B cell (primary cell): ENCODE measurements around the gene SNAPC1. TPM values are rescaled to one million over a fixed set of nuclear protein-coding genes. Genes with fewer than 3 reads are reported as not detected.
A peak's percentile ranks its signal among the peaks of the same experiment; 100 is the strongest.

Experiments
- ATAC-seq: fragments of 200-7000 bp; cut with Tn5 transposase; one replicate; pipeline ENCODE4 v1.10.0; 2021; ENCODE audit warnings: low read depth, mild to moderate bottlenecking, moderate number of reproducible peaks, moderate library complexity
- CTCF ChIA-PET: fragments of 350-600 bp; sonication (Branson Sonifier 250); formaldehyde crosslinking; loops from one replicate; lab custom pipeline; 2021; ENCODE audit warnings: antibody characterized with exemption, inconsistent platforms; lab: Charles Lee
- POLR2A ChIA-PET: fragments of 350-600 bp; sonication (Branson Sonifier 250); formaldehyde crosslinking; loops from one replicate; lab custom pipeline; 2021; ENCODE audit warnings: antibody characterized with exemption; lab: Charles Lee
- DNase-seq: peaks from one replicate; pipeline ENCODE4 v3.0.0; 2013
- H2AFZ ChIP-seq: 2 replicates; pipeline ENCODE4 v1.6.1; 2012; ENCODE audit warnings: mild to moderate bottlenecking, low read depth, low read length; ENCODE audit not compliant: insufficient read depth, poor library complexity, severe bottlenecking
- H3K27ac ChIP-seq, 2 donors: 1 replicate in 1 of 2; 2 replicates in 1 of 2; pipeline ENCODE4 v1.5.1; 2012 to 2013; ENCODE audit warnings: low read length in 2 of 2, mild to moderate bottlenecking in 2 of 2, moderate library complexity in 1 of 2
- H3K27me3 ChIP-seq, 4 experiments: fragments of 200-600 bp in 1 of 4; sonication (generic) in 1 of 4; replicated peaks in 1 of 4; 1 replicate in 2 of 4; 2 replicates in 2 of 4; pipeline versions ENCODE4 v1.6.1 to v1.7.0; 2013 to 2016; ENCODE audit warnings: low read length in 3 of 4, mild to moderate bottlenecking in 2 of 4, mixed read lengths in 1 of 4, moderate library complexity in 1 of 4; ENCODE audit not compliant: insufficient read depth in 4 of 4, control insufficient read depth in 3 of 4; ENCODE audit errors: control extremely low read depth in 1 of 4
- H3K36me3 ChIP-seq, 2 experiments: replicated peaks in 1 of 2; 1 replicate in 1 of 2; 2 replicates in 1 of 2; pipeline versions ENCODE4 v1.6.1 to v1.7.1; 2013; ENCODE audit warnings: low read length in 1 of 2; ENCODE audit not compliant: insufficient read depth in 2 of 2, control insufficient read depth in 1 of 2; ENCODE audit errors: control extremely low read depth in 1 of 2, extremely low read depth in 1 of 2
- H3K4me1 ChIP-seq, 2 donors: fragments of 200-600 bp in 1 of 2; sonication (generic) in 1 of 2; 1 replicate in 1 of 2; 2 replicates in 1 of 2; pipeline versions ENCODE4 v1.5.1 to v1.6.1; 2013 to 2017; ENCODE audit warnings: low read length in 2 of 2; ENCODE audit not compliant: control insufficient read depth in 2 of 2, insufficient read depth in 2 of 2
- H3K4me2 ChIP-seq: replicated peaks from 2 replicates; pipeline ENCODE3; 2012; ENCODE audit warnings: mild to moderate bottlenecking, low read depth, low read length; ENCODE audit not compliant: poor library complexity, severe bottlenecking
- H3K4me3 ChIP-seq, 5 experiments: fragments of 200-600 bp in 1 of 5; sonication (generic) in 1 of 5; 1 replicate in 3 of 5; 2 replicates in 2 of 5; pipeline versions ENCODE4 v1.5.1 to v1.7.0; 2011 to 2016; ENCODE audit warnings: low read length in 4 of 5, mild to moderate bottlenecking in 4 of 5, low read depth in 2 of 5, control low read depth in 1 of 5, moderate library complexity in 1 of 5; ENCODE audit not compliant: insufficient read depth in 1 of 5; ENCODE audit errors: control extremely low read depth in 1 of 5, extremely low read depth in 1 of 5
- H3K79me2 ChIP-seq: fragments of 200-600 bp; sonication (generic); one replicate; pipeline ENCODE4 v1.6.0; 2016; ENCODE audit warnings: low read length; ENCODE audit not compliant: control insufficient read depth, insufficient read depth
- H3K9ac ChIP-seq: fragments of 200-600 bp; sonication (generic); 2 replicates; pipeline ENCODE4 v1.6.1; 2017; ENCODE audit warnings: mild to moderate bottlenecking, low read length, moderate library complexity
- H3K9me3 ChIP-seq, 3 donors: one replicate each; pipeline versions ENCODE4 v1.6.1 to v1.7.1; 2013; ENCODE audit warnings: low read length in 2 of 3; ENCODE audit not compliant: control insufficient read depth in 2 of 3, insufficient read depth in 1 of 3; ENCODE audit errors: control extremely low read depth in 1 of 3
- H4K20me1 ChIP-seq: 2 replicates; pipeline ENCODE4 v1.6.0; 2012; ENCODE audit warnings: mild to moderate bottlenecking, low read length; ENCODE audit not compliant: insufficient read depth, control insufficient read depth, poor library complexity, severe bottlenecking
- H3K27ac Mint-ChIP-seq: one replicate; pipeline ENCODE4 v1.8.0; 2021; ENCODE audit warnings: mixed read lengths
- H3K27me3 Mint-ChIP-seq: one replicate; pipeline ENCODE4 v1.8.0; 2021; ENCODE audit warnings: mixed read lengths
- H3K4me1 Mint-ChIP-seq: one replicate; pipeline ENCODE4 v1.8.0; 2021; ENCODE audit warnings: mixed read lengths
- H3K4me3 Mint-ChIP-seq: one replicate; pipeline ENCODE4 v1.8.0; 2021; ENCODE audit warnings: mixed read lengths
- H3K9me3 Mint-ChIP-seq: one replicate; pipeline ENCODE4 v1.8.0; 2022; ENCODE audit warnings: mixed read lengths; ENCODE audit not compliant: insufficient read depth
- EZH2 ChIP-seq: IDR thresholded peaks from 2 replicates; pipeline ENCODE4 v1.6.1; 2012; ENCODE audit warnings: borderline replicate concordance, low read depth, mild to moderate bottlenecking, moderate library complexity, low read length; ENCODE audit not compliant: insufficient read depth, poor library complexity, severe bottlenecking
- WGBS: methylation state at CpG from one replicate; pipeline ENCODE4 v1.1.5; 2013; ENCODE audit warnings: missing lambda C conversion rate; ENCODE audit not compliant: insufficient coverage; 5-methylcytosine and 5-hydroxymethylcytosine counted together
- intact Hi-C: fragments of 100-400 bp; cut with micrococcal nuclease; formaldehyde crosslinking; loops from one replicate; pipeline ENCODE4 v1.10.0; 2022
- polyA plus RNA-seq: library from polyadenylated mRNA; depleted of rRNA; stranded (reverse); fragments of >200 nt; gene quantifications from 2 replicates; pipeline ENCODE4 v1.2.3, GENCODE V29; 2012
- total RNA-seq, 2 donors: library from RNA; stranded (reverse); fragments of 120-200 nt in 1 of 2; gene quantifications; 1 replicate in 1 of 2; 2 replicates in 1 of 2; pipeline versions ENCODE4 v1.2.3 to v1.2.4, GENCODE V29; 2013 to 2022
- TF ChIP-seq, protein P1 (sequence below): fragments of 200-600 bp; IDR thresholded peaks from one replicate; pipeline ENCODE4 v1.8.0; 2022; ENCODE audit warnings: antibody characterized with exemption, mild to moderate bottlenecking

SNAPC1 gene
- total and polyA plus RNA-seq, 2 donors (not counting 1 experiment from before 2014, with no cell fraction given), result 2.6 to 7.1 TPM

DNA sequence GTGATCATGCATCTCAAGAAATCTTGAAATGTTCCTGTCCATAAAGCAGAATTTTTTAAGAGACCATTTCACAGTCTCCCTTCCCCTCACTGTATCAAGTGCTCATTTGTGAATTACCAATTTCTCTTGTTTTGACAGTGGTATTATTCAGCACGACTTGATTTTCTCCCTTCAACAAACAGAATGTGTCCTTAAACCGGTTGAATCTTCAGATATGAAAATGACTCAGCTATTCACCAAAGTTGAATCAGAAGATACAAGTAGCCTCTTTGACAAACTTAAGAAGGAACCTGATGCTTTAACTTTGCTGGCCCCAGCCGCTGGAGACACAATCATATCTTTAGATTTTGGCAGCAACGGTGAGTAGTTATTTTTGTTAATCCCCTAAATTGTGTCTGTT is 25.5 kb upstream of the SNAPC1 start:
- no peak for TF ChIP-seq EZH2
- TF ChIP-seq, protein P1, sequence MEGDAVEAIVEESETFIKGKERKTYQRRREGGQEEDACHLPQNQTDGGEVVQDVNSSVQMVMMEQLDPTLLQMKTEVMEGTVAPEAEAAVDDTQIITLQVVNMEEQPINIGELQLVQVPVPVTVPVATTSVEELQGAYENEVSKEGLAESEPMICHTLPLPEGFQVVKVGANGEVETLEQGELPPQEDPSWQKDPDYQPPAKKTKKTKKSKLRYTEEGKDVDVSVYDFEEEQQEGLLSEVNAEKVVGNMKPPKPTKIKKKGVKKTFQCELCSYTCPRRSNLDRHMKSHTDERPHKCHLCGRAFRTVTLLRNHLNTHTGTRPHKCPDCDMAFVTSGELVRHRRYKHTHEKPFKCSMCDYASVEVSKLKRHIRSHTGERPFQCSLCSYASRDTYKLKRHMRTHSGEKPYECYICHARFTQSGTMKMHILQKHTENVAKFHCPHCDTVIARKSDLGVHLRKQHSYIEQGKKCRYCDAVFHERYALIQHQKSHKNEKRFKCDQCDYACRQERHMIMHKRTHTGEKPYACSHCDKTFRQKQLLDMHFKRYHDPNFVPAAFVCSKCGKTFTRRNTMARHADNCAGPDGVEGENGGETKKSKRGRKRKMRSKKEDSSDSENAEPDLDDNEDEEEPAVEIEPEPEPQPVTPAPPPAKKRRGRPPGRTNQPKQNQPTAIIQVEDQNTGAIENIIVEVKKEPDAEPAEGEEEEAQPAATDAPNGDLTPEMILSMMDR, result no peak
- Mint-ChIP-seq H3K4me1 (peaks cover 15% of the 10 kb centered on the region), H3K4me3 (no peak overlapping the region), H3K27me3 (no peaks in the 10 kb centered on the region), H3K9me3 (no peaks in the 10 kb centered on the region), H3K27ac (peak overlapping the region; percentile 12)
- H3K79me2 ChIP-seq, result peaks cover 53% of the 10 kb centered on the region
- H3K4me1 ChIP-seq, result peaks cover 0 to 3% of the 10 kb centered on the region in 2 donors
- peaks cover 13% of the 10 kb centered on the region for H4K20me1 ChIP-seq
- H2AFZ ChIP-seq, result no peak overlapping the region
- intact Hi-C loops, result loop anchor here (5.0 kb wide), 1 partner anchor 39 kb away; the partner anchor contains the start of gene HIF1A
- ATAC-seq (no peak), DNase-seq (no peak)
- no peaks in the 10 kb centered on the region for H3K9me3 ChIP-seq
- H3K4me2 ChIP-seq, result no peak overlapping the region
- H3K4me3 ChIP-seq, result no peak overlapping the region
- 80% methylated on average over 1 of the region's 4 CpGs for WGBS
- CTCF ChIA-PET, result interaction anchor here (0.8 to 1.2 kb wide), 3 partner anchors 101 to 281 kb away, joined by 3 read pairs; no protein-coding TSS in a partner anchor
- no peaks in the 10 kb centered on the region for H3K27me3 ChIP-seq
- POLR2A ChIA-PET, result no interaction called here
- H3K9ac ChIP-seq, result no peak overlapping the region
- H3K36me3 ChIP-seq, result peaks cover 31 to 86% of the 10 kb centered on the region in 2 experiments
- H3K27ac ChIP-seq, result peak overlapping the region in 1 of 2 donors; percentile 24

- H3K4me1 ChIP-seq, result peaks cover 0 to 3% of the 10 kb centered on the region in 2 donors
- peak overlapping the region in 1 of 2 donors; percentile 30 for H3K27ac ChIP-seq
- H4K20me1 ChIP-seq, result peaks cover 13% of the 10 kb centered on the region
- H3K4me2 ChIP-seq, result no peak overlapping the region
- H3K27me3 Mint-ChIP-seq, result no peaks in the 10 kb centered on the region
- intact Hi-C loops, result loop anchor here (2.0 to 5.0 kb wide), 2 partner anchors 17 to 41 kb away; partner anchors contain the start of gene HIF1A
- no peak overlapping the region for H3K4me3 ChIP-seq
- 92% methylated on average over 4 of the region's 5 CpGs for WGBS
- no peak for DNase-seq
- H3K4me3 Mint-ChIP-seq, result no peak overlapping the region
- no peaks in the 10 kb centered on the region for H3K9me3 Mint-ChIP-seq
- H3K27me3 ChIP-seq, result no peaks in the 10 kb centered on the region
- TF ChIP-seq, protein P1, result no peak
- TF ChIP-seq EZH2, result no peak
- H3K4me1 Mint-ChIP-seq, result peaks cover 15% of the 10 kb centered on the region
- peaks cover 56% of the 10 kb centered on the region for H3K79me2 ChIP-seq
- ChIA-PET POLR2A (interaction anchor here (0.7 kb wide), 1 partner anchor 267 kb away, joined by 3 read pairs; no protein-coding TSS in a partner anchor), CTCF (interaction anchor here (0.6 to 1.8 kb wide), 3 partner anchors 9 to 99 kb away, joined by 3 to 7 read pairs (median 4); no protein-coding TSS in a partner anchor)
- no peaks in the 10 kb centered on the region for H3K9me3 ChIP-seq
- H3K36me3 ChIP-seq, result peaks cover 35 to 87% of the 10 kb centered on the region in 2 experiments
- no peak for ATAC-seq
- H3K9ac ChIP-seq, result no peak overlapping the region
- H3K27ac Mint-ChIP-seq, result no peak overlapping the region
- H2AFZ ChIP-seq, result no peak overlapping the region
Observed at GRCh38 chr14:61737915-61738314, 24.3 kb upstream of the SNAPC1 start.
